Cardiac muscle cell (in vitro differentiated cells and primary cell): ENCODE data around the gene CFAP77. TPM values are rescaled to one million over a fixed set of nuclear protein-coding genes. Genes with fewer than 3 reads are reported as not detected.
A peak's percentile ranks its signal among the peaks of the same experiment; 100 is the strongest.

ENCODE experiments used
- DNase-seq, 2 donors: peaks; one replicate each; pipeline versions ENCODE4 v3.0.0 to v3.0.0-alpha.2; 2010 to 2017; ENCODE audit warnings: low read depth in 1 of 2, low spot score in 1 of 2
- H3K27ac ChIP-seq: fragments of 200-600 bp; sonication (generic); 2 replicates; pipeline ENCODE4 v1.5.1; 2016
- H3K27me3 ChIP-seq: fragments of 200-600 bp; sonication (generic); 2 replicates; pipeline ENCODE4 v1.6.0; 2016; ENCODE audit warnings: control low read depth
- H3K36me3 ChIP-seq: fragments of 200-600 bp; sonication (generic); 2 replicates; pipeline ENCODE4 v1.5.1; 2016; ENCODE audit warnings: control low read depth
- H3K4me1 ChIP-seq: fragments of 200-600 bp; sonication (generic); 2 replicates; pipeline ENCODE4 v1.8.1; 2017; ENCODE audit warnings: low read depth, mild to moderate bottlenecking, mixed run types
- H3K4me3 ChIP-seq: fragments of 200-600 bp; sonication (generic); 2 replicates; pipeline ENCODE4 v1.5.1; 2016; ENCODE audit warnings: mild to moderate bottlenecking
- H3K9me3 ChIP-seq: fragments of 200-600 bp; sonication (generic); 2 replicates; pipeline ENCODE4 v1.5.1; 2017; ENCODE audit warnings: low read depth, mild to moderate bottlenecking, control low read depth
- polyA plus RNA-seq: library from polyadenylated mRNA; unstranded; fragments of >200 nt; fragmentation: Nextera tagmentation; extraction: Ambion mirVana; gene quantifications from 2 replicates; pipeline ENCODE4 v1.2.1, GENCODE V29; 2016
- total RNA-seq: library from RNA; depleted of rRNA; stranded (reverse); fragments of >200 nt; gene quantifications from 2 replicates; pipeline ENCODE4 v1.2.3, GENCODE V29; 2016
- TF ChIP-seq, protein P1 (sequence below): IDR thresholded peaks from 2 replicates; pipeline ENCODE4 v1.5.1; 2012; ENCODE audit warnings: low read depth, mild to moderate bottlenecking, low read length

CFAP77 gene
- total and polyA plus RNA-seq, 2 experiments from 2014 or later, result 0.46 to 1.5 TPM

DNA sequence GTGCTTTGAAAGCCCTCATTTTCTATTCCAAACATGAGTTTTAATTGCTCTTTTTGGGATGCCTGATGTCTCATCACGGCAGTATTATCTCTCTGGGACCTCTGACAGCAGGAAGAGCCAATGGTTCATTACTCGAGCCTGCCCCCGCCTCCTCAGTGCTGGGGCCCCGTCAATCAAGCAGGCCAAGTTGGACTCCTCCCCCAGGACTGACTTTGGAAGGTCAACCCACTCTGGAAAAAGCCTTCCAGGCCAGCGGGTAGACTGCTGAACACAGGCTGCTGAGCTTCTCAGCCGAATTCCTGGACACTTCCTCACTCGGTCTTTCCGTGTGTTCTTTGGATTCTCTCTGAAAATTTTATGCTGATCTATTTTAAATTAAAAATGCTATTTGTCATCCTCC, 162.9 kb downstream of the CFAP77 start:
- Histone ChIP-seq H3K4me1 (peaks cover 8% of the 10 kb centered on the region), H3K4me3 (no peak overlapping the region), H3K9me3 (no peaks in the 10 kb centered on the region), H3K27me3 (peaks cover 29% of the 10 kb centered on the region), H3K36me3 (no peaks in the 10 kb centered on the region), H3K27ac (no peak overlapping the region)
- TF ChIP-seq, protein P1, sequence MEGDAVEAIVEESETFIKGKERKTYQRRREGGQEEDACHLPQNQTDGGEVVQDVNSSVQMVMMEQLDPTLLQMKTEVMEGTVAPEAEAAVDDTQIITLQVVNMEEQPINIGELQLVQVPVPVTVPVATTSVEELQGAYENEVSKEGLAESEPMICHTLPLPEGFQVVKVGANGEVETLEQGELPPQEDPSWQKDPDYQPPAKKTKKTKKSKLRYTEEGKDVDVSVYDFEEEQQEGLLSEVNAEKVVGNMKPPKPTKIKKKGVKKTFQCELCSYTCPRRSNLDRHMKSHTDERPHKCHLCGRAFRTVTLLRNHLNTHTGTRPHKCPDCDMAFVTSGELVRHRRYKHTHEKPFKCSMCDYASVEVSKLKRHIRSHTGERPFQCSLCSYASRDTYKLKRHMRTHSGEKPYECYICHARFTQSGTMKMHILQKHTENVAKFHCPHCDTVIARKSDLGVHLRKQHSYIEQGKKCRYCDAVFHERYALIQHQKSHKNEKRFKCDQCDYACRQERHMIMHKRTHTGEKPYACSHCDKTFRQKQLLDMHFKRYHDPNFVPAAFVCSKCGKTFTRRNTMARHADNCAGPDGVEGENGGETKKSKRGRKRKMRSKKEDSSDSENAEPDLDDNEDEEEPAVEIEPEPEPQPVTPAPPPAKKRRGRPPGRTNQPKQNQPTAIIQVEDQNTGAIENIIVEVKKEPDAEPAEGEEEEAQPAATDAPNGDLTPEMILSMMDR, result no peak
- peak; percentile 42 to 53 for DNase-seq

DNA sequence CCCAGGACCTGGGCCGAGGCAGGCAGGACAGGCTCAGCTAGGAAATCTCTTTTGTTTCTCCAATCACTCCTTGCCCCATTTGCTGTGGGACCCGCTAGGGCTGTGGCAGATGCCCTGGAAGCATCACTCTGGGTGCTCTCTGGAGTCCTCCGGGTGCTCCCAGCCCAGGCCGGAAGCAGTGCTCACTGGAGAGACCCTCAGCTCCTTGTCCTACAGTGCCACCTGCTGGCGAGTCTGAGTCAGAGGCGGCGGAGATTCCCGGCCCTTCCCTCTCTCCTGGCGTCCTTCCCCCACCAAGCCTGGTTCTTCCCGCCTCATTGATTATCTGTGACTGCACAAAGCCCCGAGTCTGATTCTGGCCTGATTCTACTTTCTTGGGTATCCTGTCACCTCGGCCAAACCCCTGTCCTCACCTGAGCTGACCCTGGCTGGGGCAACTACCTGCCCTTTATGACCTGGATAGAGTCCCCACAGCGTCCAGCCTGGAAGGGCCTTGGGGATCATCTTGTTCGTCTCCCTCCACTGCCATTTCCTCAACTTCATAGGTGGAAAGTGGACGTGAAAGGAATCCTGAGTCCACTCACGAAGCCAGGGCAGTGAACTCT, 165.1 kb downstream of the CFAP77 start:
- Histone ChIP-seq H3K36me3 (no peaks in the 10 kb centered on the region), H3K4me3 (no peak overlapping the region), H3K9me3 (no peaks in the 10 kb centered on the region), H3K4me1 (peaks cover 8% of the 10 kb centered on the region), H3K27me3 (peaks cover 50% of the 10 kb centered on the region), H3K27ac (no peak overlapping the region)
- TF ChIP-seq, protein P1, result peak; percentile 77
- peak; percentile 82 to 85 for DNase-seq

DNA sequence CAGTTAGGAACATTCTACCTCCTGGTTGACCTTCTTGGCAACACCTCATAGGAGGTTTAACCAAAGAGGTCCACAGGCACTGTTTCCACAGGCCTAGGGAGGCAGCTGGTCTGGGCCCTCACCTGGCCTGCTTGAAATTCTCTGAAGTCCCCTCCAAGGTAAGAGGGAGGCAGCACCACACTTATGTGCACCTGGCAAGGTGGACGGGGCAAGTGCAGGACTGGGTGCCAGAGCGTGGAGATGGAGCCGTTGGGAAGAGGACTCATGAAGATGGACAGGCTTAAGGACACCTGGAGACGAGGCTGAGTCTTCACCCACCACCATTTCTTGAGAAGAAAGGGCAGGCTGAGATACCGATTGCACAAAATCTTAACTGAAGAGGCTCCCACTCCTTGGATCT, 165.8 kb downstream of the CFAP77 start:
- no peak overlapping the region for H3K27ac ChIP-seq
- no peaks in the 10 kb centered on the region for H3K9me3 ChIP-seq
- H3K4me1 ChIP-seq, result peaks cover 8% of the 10 kb centered on the region
- H3K36me3 ChIP-seq, result no peaks in the 10 kb centered on the region
- H3K27me3 ChIP-seq, result peaks cover 57% of the 10 kb centered on the region
- no peak for DNase-seq
- TF ChIP-seq, protein P1, result no peak
- no peak overlapping the region for H3K4me3 ChIP-seq

- Histone ChIP-seq H3K27me3 (peaks cover 69% of the 10 kb centered on the region), H3K27ac (no peak overlapping the region), H3K4me3 (no peak overlapping the region), H3K9me3 (no peaks in the 10 kb centered on the region), H3K4me1 (peaks cover 5% of the 10 kb centered on the region), H3K36me3 (no peaks in the 10 kb centered on the region)
- no peak for DNase-seq
- TF ChIP-seq, protein P1, result no peak
Measured at GRCh38 chr9:132577119-132577518, 167.1 kb downstream of the CFAP77 start.

DNA sequence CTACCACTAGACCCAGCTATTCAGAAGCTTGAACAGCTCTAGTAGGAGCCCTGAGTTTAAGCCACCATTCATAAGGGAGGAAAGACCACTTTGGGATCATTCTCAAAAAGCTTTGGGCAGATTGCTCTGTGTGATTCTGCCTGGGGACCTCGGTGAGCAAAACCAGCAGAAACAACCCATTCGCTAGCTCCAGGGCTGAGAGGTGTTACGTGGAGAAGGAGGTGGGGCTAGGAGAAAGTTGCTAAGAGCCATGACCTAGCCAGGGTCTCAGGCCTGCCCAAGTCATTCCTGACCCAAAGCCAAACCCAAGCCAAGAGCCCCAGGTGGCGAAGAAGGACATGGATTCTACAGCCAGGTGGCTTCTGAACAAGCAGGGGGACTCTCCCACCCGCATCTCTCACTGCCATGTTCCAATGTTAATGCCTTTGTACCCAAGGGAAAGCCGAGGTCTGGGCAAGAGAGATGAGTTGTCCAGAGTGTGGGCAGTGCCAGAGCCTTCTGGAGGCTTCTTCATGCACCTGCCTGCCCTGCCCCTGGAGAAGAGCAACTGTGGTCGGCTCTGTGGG, 168.4 kb downstream of the CFAP77 start:
- DNase-seq, result no peak
- Histone ChIP-seq H3K36me3 (no peaks in the 10 kb centered on the region), H3K9me3 (no peaks in the 10 kb centered on the region), H3K27me3 (peaks cover 83% of the 10 kb centered on the region), H3K4me1 (no peaks in the 10 kb centered on the region), H3K27ac (no peak overlapping the region), H3K4me3 (no peak overlapping the region)
- TF ChIP-seq, protein P1, result no peak
